Activated naive CD4-positive, alpha-beta T cell treated with anti-CD3 and anti-CD28 coated beads for 36 hours (primary cell): ENCODE data around the gene MEPCE. TPM values are rescaled to one million over a fixed set of nuclear protein-coding genes. Genes with fewer than 3 reads are reported as not detected.

Experiments
- CTCF ChIA-PET: fragments of 350-600 bp; sonication (Branson Sonifier 250); formaldehyde crosslinking; loops from one replicate; lab custom pipeline; 2021; ENCODE audit warnings: antibody characterized with exemption; lab: Charles Lee
- DNase-seq: peaks from one replicate; pipeline ENCODE4 v3.0.0-alpha.2; 2020
- H3K27ac Mint-ChIP-seq: one replicate; pipeline ENCODE4 v1.8.0; 2021; ENCODE audit warnings: mild to moderate bottlenecking, mixed read lengths
- H3K27me3 Mint-ChIP-seq: one replicate; pipeline ENCODE4 v1.8.0; 2021; ENCODE audit warnings: low read depth, mixed read lengths
- H3K36me3 Mint-ChIP-seq: one replicate; pipeline ENCODE4 v1.8.0; 2021; ENCODE audit warnings: low read depth, mixed read lengths
- H3K4me1 Mint-ChIP-seq: one replicate; pipeline ENCODE4 v1.8.0; 2021; ENCODE audit warnings: low read depth, mixed read lengths
- H3K4me3 Mint-ChIP-seq: one replicate; pipeline ENCODE4 v1.8.0; 2021; ENCODE audit warnings: mild to moderate bottlenecking, moderate library complexity, mixed read lengths
- H3K9me3 Mint-ChIP-seq: one replicate; pipeline ENCODE4 v1.8.0; 2021; ENCODE audit warnings: mixed read lengths
- intact Hi-C: fragments of 100-400 bp; cut with micrococcal nuclease; formaldehyde crosslinking; loops from one replicate; pipeline ENCODE4 v1.15.1; 2023
- total RNA-seq, 2 experiments: library from RNA; stranded (reverse); gene quantifications; one replicate each; pipeline ENCODE4 v1.2.3, GENCODE V29; 2021

MEPCE gene
- total RNA-seq, 2 experiments from 2014 or later = 39.3 to 39.7 TPM

GRCh38 chr7:100481466-100481865 is 51.8 kb downstream of the MEPCE start:
- intact Hi-C loops = no loop called here
- Mint-ChIP-seq H3K4me1 (peaks cover 19% of the 10 kb centered on the region), H3K27ac (no peak overlapping the region), H3K4me3 (no peak overlapping the region), H3K9me3 (no peaks in the 10 kb centered on the region), H3K27me3 (no peaks in the 10 kb centered on the region), H3K36me3 (peaks cover 3% of the 10 kb centered on the region)
- CTCF ChIA-PET = interaction anchor here (1.0 to 5.4 kb wide), 7 partner anchors 11 to 91 kb away, joined by 3 to 45 read pairs (median 8); no protein-coding TSS in a partner anchor
- DNase-seq = no peak

- intact Hi-C loops = loop anchor here (1.0 kb wide), 2 partner anchors 13 to 77 kb away; no protein-coding TSS in a partner anchor
- DNase-seq = no peak
- H3K9me3 Mint-ChIP-seq = no peaks in the 10 kb centered on the region
- H3K4me3 Mint-ChIP-seq = peak overlapping the region; percentile 76
- H3K4me1 Mint-ChIP-seq = peaks cover 12% of the 10 kb centered on the region
- H3K27me3 Mint-ChIP-seq = no peaks in the 10 kb centered on the region
- no peak overlapping the region for H3K27ac Mint-ChIP-seq
- CTCF ChIA-PET = interaction anchor here (0.6 to 5.4 kb wide), 23 partner anchors 11 to 103 kb away, joined by 3 to 45 read pairs (median 4); partner anchors contain the start of genes FBXO24 and LRCH4
- H3K36me3 Mint-ChIP-seq = peaks cover 3% of the 10 kb centered on the region
These were observed 53.1 kb downstream of the MEPCE start for GRCh38 chr7:100482728-100483089.

GRCh38 chr7:100483090-100483721 is 53.6 kb downstream of the MEPCE start:
- peak; percentile 75 for DNase-seq
- intact Hi-C loops = loop anchor here (1.0 kb wide), 2 partner anchors 14 to 76 kb away; no protein-coding TSS in a partner anchor
- no peaks in the 10 kb centered on the region for H3K27me3 Mint-ChIP-seq
- H3K36me3 Mint-ChIP-seq = peaks cover 1% of the 10 kb centered on the region
- H3K9me3 Mint-ChIP-seq = no peaks in the 10 kb centered on the region
- H3K27ac Mint-ChIP-seq = no peak overlapping the region
- H3K4me1 Mint-ChIP-seq = peaks cover 12% of the 10 kb centered on the region
- peak overlapping the region; percentile 76 for H3K4me3 Mint-ChIP-seq
- CTCF ChIA-PET = interaction anchor here (0.6 to 5.4 kb wide), 21 partner anchors 11 to 103 kb away, joined by 3 to 45 read pairs (median 4); partner anchors contain the start of genes FBXO24 and LRCH4

Other genes with a start within 250 kb of the MEPCE start
- 10 to 100 TPM; 22.7 to 22.8 TPM for gene PVRIG, start 209.9 kb upstream of the MEPCE start, total RNA-seq
- not detected for gene SPDYE3, start 122.1 kb upstream of the MEPCE start, total RNA-seq
- gene PILRB, start 71.7 kb upstream of the MEPCE start, total RNA-seq = 10 to 100 TPM; 30.5 to 31.4 TPM
- under 1 TPM; 0.27 to 0.29 TPM for gene PILRA, start 56.3 kb upstream of the MEPCE start, total RNA-seq
- gene ZCWPW1, start 1.1 kb upstream of the MEPCE start, total RNA-seq = 1 to 10 TPM; 3.5 to 5.2 TPM
- gene PPP1R35, start 6.7 kb downstream of the MEPCE start, total RNA-seq = 10 to 100 TPM; 45.3 to 53.6 TPM
- gene SPACDR, start 34.4 kb downstream of the MEPCE start, total RNA-seq = 1 to 10 TPM; 2.3 to 2.6 TPM
- 10 to 100 TPM; 46.0 to 48.7 TPM for gene TSC22D4, start 49.4 kb downstream of the MEPCE start, total RNA-seq
- gene NYAP1, start 54.1 kb downstream of the MEPCE start, total RNA-seq = under 1 TPM; 0.17 to 0.30 TPM
- gene AGFG2, start 109.4 kb downstream of the MEPCE start, total RNA-seq = 10 to 100 TPM; 23.4 to 23.9 TPM
- 10 to 100 TPM; 13.7 to 15.7 TPM for gene SAP25, start 144.1 kb downstream of the MEPCE start, total RNA-seq
- 10 to 100 TPM; 78.0 to 81.2 TPM for gene LRCH4, start 156.3 kb downstream of the MEPCE start, total RNA-seq
- gene FBXO24, start 156.5 kb downstream of the MEPCE start, total RNA-seq = 1 to 10 TPM; 1.5 to 2.6 TPM
- gene PCOLCE, start 172.5 kb downstream of the MEPCE start, total RNA-seq = 1 to 10 TPM; 5.8 to 6.8 TPM
- 10 to 100 TPM; 12.3 to 13.0 TPM for gene MOSPD3, start 182.7 kb downstream of the MEPCE start, total RNA-seq
- gene TFR2, start 211.7 kb downstream of the MEPCE start, total RNA-seq = 1 to 10 TPM; 4.2 to 5.1 TPM
- not detected for gene ACTL6B, start 226.6 kb downstream of the MEPCE start, total RNA-seq
- 100 to 1,000 TPM; 221 TPM for gene GNB2, start 243.9 kb downstream of the MEPCE start, total RNA-seq